ENCODE data around the gene GMPR2. TPM values are rescaled to one million over a fixed set of nuclear protein-coding genes. Genes with fewer than 3 reads are reported as not detected.
A peak's percentile ranks its signal among the peaks of the same experiment; 100 is the strongest.

Gene GMPR2
- total RNA-seq: 39.9 TPM

DNA sequence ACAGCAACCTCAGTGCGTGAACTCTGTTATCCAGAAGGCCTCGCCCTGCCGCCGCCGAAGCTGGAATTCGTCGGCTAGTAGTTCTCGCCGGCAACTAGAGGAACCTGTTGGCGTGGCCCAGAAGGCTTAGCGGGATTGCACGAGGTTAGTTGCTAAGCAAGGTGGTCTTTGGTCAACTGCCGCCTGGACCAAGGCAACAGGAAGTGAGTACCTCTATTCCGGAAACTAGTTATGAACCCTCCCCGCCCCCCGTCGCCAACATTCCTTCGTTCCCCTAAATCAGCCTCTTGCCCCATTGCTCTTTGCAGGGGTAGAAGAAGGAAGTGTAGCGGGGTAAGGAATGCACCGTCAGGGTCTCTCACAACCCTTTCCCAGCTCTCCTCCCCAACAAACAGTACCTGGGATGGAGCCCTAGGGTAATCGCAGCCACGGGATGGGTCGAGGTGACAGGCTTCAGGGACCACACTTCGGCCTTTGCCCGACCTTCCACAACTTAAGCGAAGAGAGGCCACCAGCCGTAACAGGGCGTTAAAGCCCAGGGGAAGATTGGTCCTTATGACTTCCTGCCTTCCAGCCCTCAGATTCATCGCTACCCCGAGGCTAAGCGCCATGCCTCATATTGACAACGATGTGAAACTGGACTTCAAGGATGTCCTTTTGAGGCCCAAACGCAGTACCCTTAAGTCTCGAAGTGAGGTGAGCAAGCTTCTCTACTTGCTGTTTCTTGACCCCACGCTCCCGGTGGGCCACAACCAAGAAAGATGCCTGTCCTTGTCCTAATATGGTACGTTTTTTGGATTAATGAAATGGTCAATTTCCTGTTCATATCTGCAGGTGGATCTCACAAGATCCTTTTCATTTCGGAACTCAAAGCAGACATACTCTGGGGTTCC, at the start of gene GMPR2:
GMPR2 (plus strand) TSS at position 285 of the 893 bp plus-strand sequence; CDS start at position 610, 325 bp downstream.
- DNase-seq: peak; percentile 49

DNA sequence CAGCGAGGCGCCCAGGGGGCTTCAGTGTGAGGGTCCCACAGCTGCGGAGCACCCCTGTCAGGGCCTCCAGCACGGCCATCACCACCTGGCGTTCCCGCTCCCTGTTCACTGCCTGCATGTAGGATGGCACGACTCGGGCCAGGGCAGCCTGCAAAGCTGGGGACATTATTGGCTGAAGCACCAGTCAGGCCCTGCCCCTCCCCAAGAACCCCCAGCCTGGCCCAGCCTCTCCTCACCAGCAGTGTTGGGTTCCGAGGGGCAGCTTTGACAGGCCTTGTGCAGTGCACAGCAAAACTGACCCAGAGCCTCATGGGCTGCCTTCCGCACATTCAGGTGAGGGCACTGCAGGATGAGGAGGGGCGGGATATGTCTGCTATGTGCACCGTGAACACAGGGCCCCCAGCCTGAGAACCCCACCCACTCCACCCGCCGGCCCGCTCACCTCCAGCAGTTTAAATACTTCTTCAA, 49.7 kb upstream of the GMPR2 start:
- no peak for DNase-seq

DNA sequence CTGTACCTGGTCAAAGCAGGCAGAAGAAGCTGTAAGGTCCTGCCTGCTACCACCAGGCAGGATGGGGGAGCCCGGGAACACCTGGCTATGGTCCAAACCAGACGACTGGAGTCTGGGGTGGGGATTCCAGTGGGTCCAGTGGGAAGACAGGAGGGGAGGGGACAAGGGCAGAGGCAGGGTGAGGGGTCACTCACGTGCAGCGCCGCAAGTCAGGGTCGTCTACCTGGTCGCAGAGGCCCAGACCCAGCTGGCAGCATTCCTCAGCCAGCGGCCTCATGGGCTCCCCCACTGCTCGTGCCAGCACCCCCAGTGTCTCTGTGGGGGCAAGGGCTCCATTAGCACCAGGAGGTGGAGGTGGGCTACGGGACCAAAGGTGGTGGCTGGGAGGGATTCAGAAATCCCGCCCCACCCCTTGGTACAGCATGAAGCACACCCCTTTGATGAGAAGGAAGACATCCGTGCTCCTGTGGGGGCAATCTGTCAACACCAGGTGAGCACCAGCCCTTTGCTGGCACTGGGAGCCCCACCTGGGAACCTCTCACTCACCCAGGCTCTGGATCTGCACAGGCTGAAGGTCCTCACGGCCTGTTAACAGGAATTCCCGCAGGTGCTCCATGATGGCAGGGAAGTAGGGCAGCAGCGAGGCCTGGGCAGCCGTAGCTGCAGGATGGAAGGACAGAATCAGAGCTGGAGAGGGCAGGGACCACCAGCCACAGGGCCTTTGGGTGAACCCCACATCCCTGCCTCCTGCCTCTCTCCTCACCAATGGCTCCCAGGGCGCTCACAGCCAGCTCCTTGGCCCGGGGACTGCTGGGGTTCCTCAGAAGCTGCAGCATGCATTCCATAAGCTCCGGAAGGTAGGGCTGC, 48.4 kb upstream of the GMPR2 start:
- no peak for DNase-seq

DNA sequence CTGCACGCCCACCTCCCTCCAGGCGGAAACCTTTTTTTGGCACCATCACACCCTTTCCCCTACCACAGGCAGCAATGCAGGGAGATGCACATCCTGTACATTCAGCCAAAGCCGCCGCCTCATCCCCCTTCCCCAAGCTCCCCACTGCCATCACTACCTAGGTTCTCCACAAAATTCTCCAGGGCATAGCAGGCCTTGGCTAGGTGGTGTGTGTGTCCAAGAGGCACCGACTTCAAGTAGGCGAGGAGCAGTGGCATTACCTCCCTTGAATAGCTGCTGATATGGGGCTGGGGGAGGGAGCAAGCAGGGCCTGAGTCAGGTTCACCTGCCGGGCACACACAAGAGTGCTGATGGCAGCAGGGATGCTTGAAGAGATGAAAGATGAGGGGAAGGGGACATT, 47.7 kb upstream of the GMPR2 start:
- no peak for DNase-seq

DNA sequence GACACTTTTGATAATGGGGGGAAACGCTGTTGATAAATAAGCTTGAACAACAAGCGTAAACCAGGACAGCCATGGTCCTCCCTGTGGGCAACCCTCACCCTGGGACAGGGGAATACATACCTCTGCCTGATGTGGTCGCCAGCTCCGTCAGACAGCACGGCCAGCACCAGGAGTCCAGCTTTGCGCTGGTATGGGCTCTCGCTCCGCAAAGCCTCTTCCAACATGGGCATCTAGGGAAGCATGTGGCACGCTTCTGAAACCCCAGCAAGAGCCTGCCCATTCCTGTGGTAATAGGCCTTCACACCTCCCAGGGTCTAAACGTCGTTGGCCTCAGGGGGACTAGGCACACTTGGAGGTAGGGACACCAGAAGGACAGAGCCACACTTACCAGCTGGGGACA, 47.0 kb upstream of the GMPR2 start:
- DNase-seq: no peak

DNA sequence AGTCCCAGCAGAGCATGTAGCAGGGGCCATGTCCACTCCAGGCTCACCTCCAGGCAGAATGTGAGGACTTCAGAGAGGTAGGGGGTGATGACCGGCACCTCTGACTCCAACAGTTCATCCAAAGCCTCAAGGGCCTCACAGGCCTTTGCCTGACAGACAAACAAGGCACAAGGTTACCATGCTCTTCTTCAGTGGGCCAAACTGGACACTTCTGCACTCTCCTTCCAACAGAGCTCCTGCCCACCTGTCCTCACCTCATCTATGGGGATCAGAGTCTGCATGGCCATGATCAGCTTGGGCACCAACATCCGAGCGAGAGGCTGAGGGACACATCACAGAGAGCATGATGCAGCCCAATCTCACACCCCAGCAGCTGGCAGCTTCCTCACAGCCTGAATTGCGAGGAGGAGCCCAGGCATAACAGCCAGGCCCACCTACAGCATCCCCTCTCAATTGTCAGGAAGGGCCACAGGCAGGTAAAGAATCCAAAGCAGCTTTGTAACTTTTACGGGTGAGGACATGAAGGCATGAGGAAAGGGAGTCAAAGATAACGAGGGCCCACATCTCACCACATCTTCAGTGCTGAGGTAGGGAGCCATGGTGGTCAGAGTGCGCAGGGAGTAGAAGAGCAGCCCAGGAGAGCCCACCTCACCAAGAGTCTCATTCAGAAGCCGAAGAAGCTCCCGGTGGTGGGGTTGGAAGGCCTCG, 45.7 kb upstream of the GMPR2 start:
- DNase-seq: no peak

DNA sequence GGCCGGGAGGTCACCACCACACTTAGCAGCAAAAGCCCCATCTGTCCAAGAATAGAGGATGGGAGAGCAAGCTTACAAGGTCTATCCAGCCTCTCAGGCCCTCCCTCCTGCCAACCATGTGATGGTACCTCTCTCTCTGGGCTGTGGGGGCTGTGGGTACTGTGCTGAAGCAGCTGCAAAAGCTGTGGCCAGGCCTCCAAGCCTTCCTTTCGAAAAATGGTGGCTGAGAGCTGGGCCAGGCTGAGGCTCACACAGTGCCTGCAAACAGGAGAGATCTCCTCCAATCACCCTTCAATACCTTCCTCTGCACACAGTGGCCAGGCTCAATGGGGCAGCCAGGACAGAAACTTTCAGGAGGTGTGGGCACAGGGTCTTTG, 45.2 kb upstream of the GMPR2 start:
- no peak for DNase-seq

DNA sequence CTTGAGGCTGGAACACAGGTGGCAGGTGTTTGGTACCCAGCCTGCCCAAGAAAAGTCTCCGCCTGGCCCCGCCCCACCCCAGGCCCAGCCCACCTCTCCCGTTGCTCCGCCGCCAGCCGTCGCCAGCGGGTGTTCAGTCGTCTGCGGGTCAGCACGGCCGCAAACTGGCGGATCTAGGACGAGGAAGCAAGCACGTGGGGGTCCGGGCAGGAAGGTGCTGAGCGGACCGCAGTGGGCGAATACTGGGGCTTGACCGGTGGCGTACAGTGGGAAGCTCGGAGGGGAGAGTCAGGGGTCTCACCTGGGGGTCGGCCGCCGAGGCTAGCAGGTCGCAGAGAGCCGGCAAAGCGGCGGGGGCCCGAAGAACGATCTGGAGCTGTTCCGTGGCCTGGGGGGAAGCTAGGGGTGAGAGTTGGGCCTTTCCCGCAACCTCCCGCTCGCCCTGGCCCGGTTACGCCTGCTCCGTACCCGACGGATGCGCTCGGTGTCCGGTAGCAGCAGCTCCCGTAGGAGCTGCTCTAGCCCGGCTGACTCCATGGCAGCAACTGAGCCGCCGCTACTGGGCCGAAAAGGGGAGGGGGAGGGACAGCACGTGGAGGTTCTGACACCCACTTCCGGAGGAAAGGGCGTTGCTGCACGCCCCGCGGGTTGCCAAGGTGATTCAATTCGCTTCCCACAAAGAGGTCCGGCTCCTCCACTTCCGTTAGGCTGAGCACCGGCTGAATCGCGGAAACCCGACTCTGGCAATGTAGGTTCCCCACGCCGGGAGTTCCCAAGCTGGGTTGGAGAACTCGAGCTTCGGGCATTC, 44.3 kb upstream of the GMPR2 start, which contains the start of gene IPO4:
IPO4 (minus strand) TSS at position 566 of the 808 bp plus-strand sequence; CDS start at position 537, 29 bp downstream.
- DNase-seq: peak; percentile 97

DNA sequence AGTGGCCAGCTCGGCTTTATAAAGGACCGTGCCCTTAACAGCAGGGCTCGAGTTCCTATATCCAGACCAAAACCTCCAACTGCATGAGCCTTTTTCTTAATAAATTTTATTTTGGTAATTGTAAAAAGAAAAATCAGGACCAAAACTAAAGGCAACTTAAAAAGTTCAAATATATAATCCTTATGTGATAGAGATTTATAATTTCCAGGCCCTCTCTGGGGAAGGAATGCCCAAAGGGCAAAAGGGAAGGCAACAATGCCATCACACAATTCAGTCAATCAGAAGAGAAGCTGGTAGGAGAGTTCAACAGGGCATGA, 43.7 kb upstream of the GMPR2 start:
- no peak for DNase-seq

DNA sequence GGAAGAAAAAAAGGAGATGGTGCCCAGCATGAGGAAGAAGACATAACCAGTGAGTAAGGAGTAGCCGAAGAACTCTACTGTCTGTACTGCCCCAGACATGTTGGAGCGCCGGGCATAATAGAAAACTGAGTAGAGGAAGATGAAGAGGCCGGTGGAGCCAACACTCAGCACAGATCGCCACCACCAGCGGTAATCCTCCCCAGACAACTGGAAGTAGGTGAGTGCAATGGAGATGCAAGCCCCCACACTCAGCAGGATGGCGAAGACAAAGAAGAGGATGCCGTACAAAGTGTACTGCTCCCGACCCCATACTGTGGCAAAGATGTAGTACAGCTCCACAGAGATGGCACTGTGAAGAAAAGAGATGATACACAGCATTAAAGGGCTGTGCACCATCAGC, 43.3 kb upstream of the GMPR2 start:
- no peak for DNase-seq

DNA sequence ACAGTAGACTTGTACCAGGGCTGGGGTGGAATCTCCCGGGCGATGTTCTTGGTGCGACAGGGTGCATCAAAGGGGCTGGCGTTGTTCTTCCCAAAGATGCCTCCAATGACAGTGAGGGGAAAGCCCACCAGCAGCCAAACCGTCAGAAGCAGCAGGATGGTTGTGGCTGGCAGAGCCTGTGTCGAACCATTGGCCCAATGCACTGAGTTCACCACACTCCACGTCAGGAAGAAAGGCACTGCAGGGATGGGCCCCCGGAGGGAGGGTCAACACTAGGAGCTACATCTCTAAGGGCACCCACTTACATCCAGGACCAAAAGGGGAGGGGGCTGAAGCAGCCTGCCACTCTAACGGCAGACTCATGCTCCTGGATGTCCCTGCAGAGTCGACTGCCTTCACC, 42.3 kb upstream of the GMPR2 start:
- DNase-seq: no peak

DNA sequence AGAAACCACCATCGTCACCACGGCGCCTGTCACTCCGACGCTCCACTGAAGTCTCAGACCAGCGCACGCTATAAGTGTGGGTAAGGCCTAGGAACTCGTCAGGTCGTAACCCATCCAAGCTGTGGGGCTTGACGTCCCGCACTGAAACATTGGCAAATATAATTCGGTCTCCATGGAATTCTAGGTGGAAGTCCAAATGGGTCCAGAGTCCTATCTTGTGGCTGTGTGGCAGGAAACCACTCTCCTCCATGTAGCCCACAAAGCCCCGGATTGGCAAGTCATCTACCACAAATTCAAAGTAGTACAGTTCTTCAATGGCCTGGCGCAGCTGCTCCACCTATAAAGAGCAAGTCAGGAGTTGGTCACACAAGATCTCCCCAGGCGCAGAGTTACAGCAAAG, 39.8 kb upstream of the GMPR2 start:
- no peak for DNase-seq

DNA sequence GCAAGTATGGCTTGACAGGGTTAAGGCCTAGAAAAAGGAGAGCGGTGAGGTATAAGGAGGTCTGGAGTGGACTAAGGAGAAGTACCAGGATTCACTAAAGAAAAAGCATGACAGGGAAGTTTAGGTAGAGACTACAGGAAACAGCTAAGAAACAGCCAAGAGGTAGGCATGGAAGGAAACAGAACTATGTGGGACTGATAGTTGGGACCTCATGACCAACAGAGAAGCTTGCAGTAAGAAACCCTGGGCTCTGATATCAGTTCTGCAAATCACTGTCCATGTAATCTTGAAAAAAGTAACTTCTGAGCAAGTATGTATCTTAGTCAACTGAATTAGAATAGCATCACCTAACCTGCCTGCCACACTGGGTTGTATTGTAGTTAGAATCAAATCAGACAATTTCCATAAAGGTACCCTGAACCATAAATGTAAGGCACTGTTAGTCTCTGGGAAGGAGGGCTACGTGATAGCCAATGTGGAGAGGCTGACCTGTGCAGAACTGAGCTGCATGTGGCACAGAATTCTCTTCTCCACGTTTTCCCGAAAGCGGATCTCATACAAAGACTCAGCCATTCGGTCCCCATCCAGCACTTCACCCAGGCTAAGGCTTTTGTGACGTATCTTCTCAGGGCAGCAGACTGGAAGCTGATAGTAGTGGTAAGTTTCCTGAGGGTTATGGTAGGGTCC, 38.4 kb upstream of the GMPR2 start:
- no peak for DNase-seq

DNA sequence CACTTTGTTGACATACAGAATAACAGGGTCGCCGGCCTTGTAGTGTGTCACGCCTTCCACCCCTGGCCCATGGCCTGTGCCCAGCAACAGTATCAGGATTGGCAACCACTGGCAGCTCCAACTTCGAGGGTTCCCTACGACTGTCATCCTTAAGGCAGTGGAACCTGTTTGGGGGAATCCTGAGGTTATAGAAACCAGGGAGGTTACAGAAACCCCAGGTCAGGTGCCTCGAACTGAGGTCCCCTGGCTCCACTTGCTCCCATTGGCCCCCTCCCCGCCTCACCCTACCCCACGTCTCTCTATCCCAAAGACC, 37.9 kb upstream of the GMPR2 start:
- no peak for DNase-seq

DNA sequence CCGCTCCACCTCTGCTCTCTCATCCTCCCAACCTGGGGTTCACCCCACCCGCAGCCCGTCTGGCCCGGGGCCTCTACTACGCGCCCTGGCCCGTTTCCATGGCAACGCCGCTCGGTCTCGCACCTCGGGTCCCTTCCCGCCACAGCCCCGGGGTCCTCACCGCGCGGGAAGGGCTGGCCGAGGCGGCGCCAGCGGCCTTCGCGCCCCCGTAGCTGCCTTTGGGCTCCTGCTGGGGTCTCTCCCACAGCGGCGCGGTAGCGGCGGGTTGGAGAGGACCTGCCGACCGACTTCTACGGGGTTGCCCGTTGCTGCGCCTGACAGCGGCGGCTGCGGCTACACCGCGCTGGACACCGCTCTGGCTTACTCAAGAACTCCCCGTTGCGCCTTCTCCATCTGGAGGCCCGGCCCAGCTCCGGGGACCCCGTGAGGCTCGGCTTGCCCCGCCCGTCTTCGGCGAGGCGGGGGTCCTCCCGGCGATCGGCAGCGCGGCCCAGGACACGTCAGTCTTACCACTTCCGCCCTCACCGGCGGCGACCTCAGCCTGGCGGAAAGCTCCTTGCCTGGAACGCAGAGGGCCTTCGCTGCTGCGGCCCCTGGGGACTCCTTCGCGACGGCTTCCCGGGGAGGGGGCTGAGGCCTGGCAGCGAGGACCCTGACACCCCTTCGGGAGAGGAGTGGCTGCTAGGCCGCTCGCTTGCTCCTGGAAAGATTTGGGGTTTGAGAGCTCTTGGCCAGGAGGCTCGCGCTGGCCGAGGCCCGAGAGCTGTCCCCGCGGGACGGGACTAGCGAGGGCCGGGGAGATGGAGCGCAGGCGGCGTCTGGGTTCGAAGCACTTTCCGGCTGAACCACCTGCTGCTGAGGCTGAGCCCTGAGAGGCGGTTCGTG, 37.3 kb upstream of the GMPR2 start, which contains the start of gene TM9SF1:
TM9SF1 (minus strand) TSS at position 256 of the 885 bp plus-strand sequence. CDS start 422 bp downstream, outside the sequence.
- peak; percentile 83 for DNase-seq

DNA sequence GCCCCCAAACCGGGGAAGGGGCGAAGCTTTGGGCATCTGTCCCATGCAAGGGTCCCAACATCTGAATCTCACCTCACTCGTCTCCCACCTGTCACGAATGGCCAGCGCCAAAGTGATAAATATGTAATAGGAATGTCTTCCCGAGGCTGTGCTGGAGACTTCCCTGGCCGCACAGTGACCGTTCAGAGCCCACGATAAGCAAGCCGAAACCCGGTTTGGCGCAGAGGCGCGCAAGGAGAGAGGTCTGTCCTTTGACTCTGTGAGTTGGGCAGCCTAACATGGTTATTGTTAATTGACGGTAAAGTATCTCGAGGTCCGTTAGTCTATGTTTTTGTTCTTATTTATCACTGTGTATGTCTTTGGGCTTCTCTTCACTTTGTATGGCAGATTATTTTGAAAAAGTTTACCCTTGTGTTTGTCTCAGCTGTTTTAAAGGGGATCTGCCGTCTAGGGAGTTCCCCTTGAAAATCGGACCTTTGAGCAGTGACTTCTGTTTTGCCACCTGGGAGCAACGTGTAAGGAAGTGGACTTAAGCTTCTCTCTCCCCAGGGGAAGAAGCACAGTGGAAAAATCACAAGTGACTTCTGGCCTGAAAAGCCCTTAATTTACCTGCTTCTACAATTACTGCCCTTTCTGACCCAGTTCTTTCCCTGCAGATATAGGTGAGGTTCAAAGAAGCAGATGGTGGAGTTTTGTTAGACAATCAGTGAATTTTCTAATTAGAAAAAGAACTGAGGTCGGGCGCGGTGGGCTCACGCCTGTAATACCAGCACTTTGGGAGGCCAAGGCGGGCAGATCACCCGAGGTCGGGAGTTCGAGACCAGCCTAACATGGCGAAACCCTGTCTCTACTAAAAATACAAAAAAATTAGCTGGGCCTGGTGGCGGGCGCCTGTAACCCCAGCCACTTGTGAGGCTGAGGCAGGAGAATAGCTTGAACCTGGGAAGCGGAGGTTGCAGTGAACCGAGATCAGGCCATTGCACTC, 36.4 kb upstream of the GMPR2 start:
- DNase-seq: peak; percentile 16

DNA sequence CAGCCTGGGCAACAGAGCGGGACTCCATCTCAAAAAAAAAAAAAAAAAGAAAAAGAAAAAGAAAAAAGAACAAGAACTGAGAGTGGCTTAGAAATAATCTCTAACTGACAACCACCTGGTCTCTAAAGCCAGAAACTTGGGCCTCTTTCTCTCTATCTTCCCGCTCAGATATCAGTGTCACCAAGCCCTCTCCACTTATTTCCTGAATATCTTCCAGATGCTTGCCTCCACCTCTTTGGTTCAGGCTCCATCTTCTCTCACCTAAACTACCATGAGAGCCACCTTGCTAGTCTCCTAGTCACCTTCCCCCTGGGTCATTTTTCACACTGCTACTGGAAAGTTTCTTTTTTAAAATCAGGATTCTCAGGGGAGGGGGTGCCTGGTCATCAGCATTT, 35.7 kb upstream of the GMPR2 start:
- DNase-seq: no peak

DNA sequence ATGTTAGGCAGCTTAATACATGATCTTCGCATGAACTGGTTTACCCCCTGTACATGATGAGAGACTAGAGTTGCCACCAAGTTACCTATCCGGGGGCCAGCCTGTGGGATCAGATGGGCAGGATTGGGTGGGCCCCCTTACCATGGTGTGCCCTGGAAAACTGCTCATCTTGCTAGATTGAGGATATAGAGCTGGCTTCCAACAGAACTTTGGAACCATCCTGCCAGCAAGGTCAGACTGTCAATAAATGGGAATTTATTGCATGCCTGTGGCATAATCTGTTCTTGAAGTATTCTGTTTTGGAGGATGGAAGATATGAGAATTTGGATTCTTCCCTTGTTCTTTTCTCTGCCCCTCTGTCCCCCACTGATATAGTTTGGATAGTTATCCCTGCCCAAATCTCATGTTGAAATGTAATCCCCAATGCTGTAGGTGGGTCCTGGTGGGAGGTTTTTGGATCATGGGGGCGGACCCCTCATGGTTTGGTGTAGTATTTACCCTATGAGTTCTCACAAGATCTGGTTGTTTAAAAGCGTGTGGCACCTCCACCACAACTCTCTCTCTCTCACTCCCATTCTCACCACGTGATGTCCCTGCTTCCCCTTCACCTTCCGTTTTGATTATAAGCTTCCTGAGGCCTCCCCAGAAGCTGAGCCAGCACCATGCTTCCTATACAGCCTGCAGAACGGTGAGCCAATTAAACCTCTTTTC, 33.8 kb upstream of the GMPR2 start:
- no peak for DNase-seq
